ENCODE data around the gene SDK1.

The SDK1 gene, protein sequence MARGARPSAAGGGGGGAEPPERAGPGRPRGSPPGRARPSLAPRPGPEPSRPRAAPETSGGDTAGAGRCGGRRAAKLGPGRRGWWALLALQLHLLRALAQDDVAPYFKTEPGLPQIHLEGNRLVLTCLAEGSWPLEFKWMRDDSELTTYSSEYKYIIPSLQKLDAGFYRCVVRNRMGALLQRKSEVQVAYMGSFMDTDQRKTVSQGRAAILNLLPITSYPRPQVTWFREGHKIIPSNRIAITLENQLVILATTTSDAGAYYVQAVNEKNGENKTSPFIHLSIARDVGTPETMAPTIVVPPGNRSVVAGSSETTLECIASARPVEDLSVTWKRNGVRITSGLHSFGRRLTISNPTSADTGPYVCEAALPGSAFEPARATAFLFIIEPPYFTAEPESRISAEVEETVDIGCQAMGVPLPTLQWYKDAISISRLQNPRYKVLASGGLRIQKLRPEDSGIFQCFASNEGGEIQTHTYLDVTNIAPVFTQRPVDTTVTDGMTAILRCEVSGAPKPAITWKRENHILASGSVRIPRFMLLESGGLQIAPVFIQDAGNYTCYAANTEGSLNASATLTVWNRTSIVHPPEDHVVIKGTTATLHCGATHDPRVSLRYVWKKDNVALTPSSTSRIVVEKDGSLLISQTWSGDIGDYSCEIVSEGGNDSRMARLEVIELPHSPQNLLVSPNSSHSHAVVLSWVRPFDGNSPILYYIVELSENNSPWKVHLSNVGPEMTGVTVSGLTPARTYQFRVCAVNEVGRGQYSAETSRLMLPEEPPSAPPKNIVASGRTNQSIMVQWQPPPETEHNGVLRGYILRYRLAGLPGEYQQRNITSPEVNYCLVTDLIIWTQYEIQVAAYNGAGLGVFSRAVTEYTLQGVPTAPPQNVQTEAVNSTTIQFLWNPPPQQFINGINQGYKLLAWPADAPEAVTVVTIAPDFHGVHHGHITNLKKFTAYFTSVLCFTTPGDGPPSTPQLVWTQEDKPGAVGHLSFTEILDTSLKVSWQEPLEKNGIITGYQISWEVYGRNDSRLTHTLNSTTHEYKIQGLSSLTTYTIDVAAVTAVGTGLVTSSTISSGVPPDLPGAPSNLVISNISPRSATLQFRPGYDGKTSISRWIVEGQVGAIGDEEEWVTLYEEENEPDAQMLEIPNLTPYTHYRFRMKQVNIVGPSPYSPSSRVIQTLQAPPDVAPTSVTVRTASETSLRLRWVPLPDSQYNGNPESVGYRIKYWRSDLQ (N-terminal part only)

DNA sequence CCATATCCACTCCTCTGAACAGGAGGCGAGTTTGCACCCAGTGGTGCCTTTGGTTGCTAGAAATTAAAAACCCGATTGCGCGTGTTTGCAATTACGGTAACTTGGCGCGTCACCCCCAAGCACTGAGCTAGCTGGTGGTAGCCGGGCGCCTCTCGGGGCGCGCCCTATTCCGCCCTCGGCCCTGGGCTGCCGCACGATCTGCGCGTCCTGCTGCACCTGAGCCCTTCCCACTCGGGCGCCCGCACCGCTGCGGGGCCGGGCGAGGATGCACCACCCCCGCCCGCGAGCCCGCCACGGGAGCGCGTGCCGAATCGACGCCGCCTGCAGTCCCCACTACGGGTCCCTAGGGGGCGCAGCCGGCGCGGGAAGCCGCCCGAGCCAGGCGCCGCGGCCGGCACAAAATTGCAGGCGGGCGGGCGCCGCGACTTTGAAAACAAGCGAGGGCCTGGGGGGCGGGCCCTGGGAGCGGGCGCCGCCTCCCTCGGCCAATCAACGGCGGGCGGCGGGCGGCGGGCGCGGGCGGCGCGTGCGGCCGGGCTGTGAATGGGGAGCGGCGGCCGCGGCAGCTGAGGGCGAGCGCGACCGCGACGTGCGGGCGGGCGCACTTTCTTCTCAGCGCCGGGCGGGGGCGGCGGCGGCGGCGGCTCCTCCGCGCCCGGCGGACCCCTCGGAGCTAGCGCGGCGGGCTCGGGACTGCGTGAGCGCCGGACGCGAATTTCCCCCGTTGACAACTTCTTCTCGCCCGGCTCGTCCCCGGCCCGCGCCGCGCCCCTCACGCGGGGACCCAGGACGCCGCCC, at the start of gene SDK1:
Gene SDK1 (plus strand): TSS at position 602 of the 798 bp plus-strand sequence. CDS start 335 bp downstream, outside the sequence.
- DNase-seq, result peak; percentile 89 to 95

DNA sequence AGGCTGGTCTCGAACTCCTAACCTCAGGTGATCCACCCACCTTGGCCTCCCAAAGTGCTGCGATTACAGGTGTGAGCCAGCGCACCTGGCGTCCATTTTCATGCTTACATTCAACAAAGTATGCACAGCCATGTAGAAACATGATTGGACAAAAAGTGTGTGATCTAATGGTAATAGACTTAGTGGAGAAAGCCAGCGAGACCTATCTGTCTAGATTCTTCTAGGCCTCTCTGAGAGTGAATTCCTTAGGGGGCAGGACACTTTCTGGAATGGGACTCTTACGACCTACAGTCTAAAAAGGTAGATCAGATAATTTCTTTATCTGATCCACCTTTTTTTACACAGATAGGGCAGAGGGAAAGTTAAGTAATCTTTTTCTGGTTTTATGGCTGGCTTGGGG, 46.3 kb upstream of the SDK1 start:
- no peak for DNase-seq

DNA sequence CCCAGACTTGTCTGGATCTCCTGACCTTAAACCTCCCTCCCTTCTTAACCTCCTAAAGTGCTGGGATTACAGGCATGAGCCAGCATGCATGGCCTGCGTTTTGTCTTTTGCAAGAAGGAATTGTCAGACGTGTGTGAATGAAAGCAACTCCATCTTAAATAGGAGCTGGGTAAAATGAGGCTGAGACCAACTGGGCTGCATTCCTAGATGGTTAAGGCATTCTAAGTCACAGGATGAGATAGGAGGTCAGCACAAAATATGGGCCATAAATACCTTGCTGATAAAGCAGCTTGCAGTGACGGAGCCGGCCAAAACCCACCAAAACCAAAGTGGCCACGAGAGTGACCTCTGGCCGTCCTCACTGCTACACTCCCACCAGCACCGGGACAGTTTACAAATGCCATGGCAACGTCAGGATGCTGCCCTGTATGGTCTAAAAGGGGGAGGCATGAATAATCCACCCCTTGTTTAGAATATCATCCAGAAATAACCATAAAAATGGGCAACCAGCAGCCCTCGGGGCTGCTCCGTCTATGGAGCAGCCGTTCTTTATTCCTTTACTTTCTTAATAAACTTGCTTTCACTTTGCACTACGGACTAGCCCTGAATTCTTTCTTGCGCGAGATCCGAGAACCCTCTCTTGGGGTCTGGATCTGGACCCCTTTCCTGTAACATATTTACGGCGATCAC, 41.2 kb upstream of the SDK1 start:
- no peak for DNase-seq

DNA sequence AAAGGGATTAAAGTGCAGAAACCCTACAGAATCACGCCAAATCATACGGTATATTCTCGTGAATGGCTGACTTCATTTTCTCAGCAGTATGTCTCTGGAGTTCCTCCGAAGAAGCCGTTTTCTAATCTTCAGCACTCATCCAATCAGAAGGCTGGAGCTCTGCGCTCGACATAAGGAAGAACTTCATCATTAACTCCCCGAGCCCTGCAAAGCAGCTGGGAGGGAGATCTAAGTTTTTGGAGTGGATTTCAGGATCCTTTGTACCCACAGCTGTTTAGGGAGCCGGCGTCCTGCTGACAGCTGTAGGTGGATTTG, 40.7 kb upstream of the SDK1 start:
- no peak for DNase-seq

DNA sequence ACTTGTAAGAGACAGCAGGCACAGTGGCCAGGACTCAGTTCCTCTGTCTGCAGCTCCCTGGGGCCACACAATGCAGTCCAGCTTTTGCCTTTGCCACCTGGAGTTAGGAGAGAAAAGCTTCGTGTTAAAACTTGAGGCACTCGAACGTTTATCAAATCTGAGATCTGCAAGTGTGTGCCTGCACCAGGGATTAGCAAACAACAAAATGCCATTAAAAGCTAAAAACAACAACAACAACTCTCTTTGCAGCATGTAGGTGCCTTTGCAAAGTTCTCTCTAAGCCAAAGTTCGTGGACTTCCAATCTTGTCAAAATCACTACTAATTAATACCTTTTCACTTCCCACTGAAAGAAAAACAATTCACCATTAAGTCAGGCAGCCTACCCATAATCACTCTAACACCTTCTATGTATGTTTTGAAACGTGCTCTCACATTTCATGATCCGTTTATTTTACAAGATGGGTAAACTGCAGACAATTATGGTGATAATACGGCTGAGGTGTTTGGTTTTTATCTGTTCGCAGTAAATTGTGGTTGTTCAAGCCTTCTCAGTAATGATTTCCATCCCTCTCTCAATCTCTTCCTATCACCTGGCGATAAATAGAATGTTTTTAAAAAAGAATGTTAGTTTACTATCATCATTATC, 36.2 kb upstream of the SDK1 start:
- no peak for DNase-seq

DNA sequence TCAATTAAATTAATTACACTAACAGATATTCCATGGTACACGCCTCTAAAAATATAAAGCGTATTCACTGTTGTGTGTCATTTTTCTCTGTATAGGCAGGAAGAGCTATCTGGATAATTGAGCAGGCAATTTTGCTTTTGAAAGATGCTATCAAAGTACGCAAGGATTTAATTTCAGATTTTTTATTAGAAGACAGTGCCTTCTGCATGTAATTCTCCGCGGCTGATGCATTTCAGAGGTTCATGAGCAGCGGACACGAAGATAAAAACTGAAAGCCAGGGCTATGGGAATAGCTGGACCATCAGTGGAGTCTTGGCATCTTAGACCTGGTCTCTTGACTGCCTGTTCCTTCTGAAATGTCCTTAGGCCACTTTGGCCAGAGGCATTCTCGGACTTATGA, 35.7 kb upstream of the SDK1 start:
- no peak for DNase-seq

DNA sequence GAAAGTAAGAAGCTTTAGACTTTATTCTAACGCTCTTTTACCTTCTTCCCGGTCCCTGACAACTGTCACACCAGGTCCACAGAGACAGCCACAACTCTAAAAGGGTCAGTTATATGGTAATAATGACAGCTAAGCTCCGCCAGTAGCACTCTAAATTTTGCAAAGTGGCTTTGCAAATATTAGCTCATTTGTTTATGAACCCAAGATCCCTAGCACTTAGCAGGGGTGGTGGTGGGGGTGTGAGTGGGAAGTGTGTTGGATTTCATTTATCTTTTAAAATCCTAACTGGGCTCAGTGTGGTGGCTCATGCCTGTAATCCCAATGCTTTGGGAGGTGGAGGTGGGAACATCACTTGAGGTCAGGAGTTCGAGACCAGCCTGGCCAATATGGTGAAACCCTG, 34.8 kb upstream of the SDK1 start:
- DNase-seq, result no peak

DNA sequence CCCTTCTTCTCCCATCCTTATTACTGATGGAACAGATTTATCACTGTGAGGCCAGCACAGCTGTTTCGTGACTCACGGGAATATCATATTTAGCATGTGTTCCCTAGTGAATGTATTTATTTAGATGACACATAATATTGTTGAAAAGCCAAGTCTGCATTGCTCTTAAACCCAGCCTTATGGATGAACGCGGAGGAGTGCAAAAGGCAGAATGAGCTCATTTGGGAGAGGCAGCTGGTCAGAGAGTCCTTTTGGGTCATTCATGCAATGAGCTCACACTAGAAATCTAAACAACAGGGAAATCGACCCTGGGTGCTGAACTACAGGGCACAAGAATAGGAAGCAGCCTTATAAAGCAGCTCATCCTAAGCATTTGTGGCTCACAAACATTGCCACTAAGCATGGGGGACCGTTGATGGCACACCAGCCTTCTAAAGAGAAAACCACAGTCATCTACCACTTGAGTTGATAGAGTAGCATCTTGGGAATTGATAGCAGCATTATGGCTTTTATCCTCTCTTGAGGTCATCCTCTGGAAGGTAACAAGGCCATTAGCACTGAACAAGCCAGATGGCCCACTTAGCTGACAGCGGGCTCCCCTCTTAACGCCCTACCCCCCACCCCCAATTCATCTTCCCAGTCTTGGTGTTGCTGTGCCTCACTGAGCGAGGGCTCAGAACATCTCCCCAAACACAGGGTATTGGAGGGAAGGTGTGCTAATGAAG, 32.9 kb upstream of the SDK1 start:
- DNase-seq, result no peak

DNA sequence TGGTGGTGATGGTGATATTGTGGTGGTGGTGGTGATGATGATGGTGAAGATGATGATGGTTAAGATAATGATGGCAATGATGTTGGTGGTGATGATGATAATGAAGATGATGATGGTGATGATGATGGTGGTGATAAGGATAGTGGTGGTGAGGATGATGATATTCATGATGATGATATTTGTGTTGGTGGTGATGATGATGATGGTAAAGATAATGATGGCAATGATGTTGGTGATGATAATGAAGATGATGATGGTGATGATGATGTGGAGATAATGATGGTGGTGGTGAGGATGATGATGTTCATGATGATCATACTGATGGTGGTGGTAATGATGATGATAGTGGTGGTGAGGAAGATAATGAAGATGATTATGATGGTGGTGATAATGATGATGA, 30.7 kb upstream of the SDK1 start:
- no peak for DNase-seq

DNA sequence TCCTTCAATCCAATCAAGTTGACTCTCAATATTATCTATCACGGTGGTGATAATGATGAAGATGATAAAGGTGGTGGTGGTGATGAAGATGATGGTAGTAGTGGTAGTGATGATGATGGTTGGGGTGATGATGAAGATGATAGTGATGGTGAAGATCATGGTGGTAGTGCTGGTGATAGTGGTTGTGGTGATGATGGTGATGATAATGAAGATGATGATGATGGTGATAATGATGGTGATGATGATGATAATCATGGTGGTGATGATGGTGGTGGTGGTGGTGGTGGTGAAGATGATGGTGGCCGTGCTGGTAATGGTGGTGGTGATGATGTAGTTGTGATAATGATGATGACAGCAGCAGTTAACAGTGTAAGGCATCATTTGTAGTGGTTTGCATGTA, 29.8 kb upstream of the SDK1 start:
- no peak for DNase-seq

DNA sequence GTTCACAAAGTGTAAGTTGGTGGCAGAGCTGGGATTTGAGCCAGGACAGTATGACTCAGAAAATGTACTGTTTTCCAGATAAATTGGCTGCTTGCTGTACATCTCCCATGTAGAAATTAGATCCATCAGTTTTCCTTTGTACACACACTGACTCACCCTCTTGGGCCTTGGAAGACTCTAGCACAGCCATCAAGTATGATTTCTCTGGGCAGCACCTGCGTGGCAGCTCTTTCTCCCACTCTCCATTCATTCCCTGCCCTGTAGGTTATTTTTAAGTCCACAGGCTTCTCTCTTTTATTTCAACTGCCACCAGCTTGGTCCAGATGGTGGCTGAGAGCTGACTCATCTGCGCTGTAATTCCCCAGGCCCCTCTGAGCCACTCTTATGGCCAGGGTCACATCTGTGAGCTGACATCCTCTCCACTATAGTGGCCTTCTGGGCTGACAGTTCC, 28.3 kb upstream of the SDK1 start:
- no peak for DNase-seq

DNA sequence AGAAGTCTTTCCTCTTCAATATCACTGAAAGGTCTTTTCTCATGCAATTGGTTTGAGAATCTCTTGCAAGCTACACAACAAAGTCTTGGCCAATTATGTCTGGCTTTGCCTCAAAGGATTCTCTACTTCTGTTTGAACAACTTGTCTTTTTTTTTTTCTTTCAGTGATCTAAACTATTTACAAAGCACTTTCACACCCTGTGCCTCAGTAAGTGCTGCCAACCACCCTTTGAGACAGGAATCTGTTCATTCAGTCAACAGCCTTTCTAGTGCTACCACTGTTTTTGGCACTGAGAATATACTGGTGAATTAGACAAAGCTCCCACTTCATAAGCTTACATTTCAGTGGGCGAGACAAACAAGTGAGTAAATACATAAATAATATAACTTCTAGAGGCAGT, 26.9 kb upstream of the SDK1 start:
- DNase-seq, result no peak

DNA sequence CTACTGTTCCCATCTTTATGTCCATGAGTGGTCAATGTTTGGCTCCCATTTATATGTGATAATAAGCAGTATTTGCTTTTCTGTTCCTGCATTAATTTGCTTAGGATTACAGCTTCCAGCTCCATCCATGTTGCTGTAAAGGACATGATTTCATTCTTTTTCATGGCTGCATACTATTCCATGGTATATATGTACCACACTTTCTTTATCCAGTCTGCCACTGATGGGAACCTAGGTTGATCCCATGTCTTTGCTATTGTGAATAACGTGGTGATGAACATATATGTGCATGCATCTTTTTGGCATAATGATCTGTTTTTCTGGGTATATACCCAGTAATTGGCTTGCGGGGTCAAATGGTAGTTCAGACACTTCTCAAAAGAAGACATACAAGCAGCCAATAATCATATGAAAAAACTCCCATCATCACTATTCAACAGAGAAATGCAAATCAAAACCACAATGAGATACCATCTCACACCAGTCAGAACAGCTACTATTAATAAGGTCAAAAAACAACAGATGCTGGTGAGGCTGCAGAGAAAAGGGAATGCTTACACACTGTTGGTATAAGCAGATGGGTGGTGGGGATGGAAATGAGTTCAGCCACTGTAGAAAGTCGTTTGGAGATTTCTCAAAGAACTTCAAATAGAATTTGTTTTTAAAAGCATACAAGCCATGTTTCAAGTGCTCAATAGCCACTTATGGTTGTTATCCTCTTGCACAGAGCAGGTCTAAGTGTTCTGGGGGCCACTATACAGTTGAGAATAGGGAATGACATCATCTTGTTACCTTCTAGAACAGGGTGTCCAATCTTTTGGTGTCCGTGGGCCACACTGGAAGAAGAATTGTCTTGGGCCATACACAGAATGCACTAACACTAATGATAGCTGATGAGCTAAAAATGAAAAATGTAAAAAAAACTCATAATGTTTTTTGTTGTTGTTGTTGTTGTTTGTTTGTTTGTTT, 23.2 kb upstream of the SDK1 start:
- DNase-seq, result no peak

DNA sequence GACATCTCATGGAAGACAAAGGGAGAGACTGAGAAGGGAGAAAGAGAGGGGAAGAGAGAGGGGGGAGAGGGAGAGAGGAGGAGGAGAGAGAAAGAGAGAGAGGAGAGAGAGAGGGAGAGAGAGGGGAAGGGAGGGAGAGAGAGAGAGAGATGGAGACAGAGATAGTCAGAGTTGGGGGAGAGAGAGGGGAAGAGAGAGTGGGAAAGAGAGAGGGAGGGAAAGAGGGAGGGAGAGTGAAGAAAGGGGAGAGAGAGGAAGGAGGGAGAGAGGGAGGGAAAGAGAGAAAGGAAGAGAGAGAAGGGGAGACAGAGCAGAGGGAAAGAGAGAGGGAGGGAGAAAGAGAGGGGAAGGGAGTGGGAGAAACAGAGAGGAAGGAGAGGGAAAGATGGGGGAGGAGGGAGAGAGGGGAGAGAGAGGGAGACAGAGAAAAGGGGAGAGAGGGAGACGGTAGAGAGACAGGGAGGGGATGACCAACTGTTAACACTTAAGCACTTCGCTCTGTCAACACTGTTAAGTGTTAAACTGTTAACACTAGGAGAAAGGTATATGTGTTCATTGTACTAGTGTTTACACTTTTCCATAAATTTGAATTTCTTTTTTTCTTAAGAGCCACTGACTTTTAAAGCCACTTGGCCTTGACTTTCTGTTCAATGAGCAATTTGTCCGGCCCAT, 21.8 kb upstream of the SDK1 start:
- no peak for DNase-seq

DNA sequence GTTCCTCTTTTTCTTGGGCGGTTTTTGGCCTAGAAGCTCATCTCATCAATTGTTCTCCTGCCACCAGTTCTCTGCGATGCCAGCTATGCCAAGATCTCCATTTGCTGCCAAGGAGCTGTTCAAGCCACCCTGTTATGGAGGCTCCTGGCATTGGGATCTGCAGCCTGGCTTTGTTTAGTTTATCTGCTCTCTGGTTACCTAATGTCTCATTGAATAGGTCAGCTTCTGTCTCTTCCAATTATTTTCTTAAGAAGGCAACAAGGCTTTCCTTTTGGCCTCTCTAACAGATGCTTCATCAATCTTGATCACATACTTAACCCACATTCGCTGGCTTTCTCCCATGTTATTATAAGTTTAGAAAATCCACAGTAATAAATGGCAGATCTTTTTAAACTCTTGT, 20.6 kb upstream of the SDK1 start:
- DNase-seq, result no peak

DNA sequence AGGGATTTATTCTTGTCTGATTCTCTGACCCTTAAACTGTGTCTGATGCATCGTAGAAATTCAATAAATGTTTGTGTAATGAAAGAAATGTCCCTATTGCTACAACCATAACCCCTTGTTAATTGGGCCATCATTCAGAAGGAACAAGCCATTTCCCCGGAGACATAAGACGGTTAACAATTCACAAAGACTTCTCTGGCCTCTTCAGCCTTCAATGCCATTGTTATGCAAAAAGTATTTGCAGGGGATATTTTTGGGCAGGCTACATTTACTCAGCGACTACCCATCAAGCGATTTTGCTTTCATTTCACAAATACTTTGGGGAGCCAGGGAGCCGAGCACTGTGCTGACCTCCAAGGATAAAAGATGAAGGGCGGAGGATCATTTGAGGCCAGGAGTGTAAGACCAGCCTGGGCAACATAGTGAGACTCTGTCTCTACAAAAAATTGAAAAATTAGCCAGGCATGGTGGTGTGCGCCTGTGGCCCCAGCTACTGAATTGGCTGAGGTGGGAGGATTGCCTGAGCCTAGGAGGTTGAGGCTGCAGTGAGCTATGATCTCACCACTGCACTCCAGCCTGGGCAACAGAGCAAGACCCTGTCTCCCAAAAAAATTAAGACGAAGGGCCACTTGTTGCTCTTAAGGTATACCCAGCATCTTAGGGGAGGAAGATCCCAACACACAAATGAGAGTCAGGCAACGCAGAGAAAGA, 20.0 kb upstream of the SDK1 start:
- DNase-seq, result no peak

DNA sequence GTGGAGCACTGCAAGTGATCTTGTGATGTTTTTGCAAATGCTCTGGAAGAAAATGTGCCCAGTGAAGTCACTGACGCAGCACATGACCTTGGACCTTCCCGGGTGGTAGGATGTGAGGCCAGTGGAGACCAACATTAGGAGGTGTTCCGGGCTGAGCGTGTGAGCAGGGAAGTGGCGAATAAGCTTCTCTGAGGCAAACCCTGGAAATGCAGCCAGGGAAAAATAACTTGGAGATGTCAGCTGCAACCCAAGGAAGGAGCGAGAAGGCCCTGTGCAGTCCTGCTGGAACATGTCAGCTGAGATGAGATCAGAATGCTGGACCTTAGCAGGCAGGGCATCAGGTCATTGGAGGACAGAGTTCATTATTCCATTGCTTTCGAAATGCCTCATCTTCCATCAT, 18.6 kb upstream of the SDK1 start:
- DNase-seq, result no peak

DNA sequence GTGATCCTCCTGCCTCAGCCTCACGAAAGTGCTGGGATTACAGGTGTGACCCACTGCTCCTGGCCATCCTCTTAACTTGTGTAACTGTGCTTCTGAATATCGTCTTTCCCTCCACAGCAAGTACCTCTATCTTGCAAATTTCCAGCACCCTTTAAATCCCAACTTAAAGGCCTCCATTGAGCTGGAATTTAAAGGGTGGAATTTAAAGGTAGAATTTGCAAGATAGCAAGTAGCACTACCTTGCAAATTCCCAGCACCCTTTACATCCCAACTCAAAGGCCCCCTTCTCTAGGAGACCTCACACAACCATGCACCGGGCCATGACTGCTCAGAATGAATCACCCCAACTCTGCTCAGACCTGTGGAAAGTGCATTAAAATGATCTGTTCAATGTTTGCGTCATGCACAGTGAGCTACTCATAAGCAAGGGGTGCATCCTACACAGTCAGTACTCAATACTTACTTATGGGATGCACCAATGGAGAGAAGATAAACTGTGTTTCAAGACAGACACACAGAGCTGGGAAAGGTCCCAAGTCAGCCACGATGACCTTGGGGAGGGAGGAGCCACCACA, 17.8 kb upstream of the SDK1 start:
- no peak for DNase-seq

Data from stimulated activated CD4-positive, alpha-beta T cell treated with anti-CD3 and anti-CD28 coated beads, Interleukin-4, amount 100 ng/mL, for 4 hours (primary cell).